Pulmonary artery endothelial cell (primary cell): Measurements from ENCODE around the gene STK17B. TPM values are rescaled to one million over a fixed set of nuclear protein-coding genes. Genes with fewer than 3 reads are reported as not detected.
"Not testable (repeated sequence)": the region's sequence is repeated elsewhere in the genome, so short reads cannot be mapped to it uniquely, and the experiment has no call there.

ENCODE experiments used
- DNase-seq: peaks from one replicate; pipeline ENCODE4 v3.0.0-alpha.2; 2011; ENCODE audit warnings: low read depth, low spot score
- total RNA-seq: library from RNA; depleted of rRNA; stranded (reverse); fragments of >200 nt; gene quantifications from 2 replicates; pipeline ENCODE4 v1.2.3, GENCODE V29; 2014

The STK17B gene
- total RNA-seq, 1 donor from 2014 or later, result 10.6 TPM

- DNase-seq, result no peak
Measured at GRCh38 chr2:196113061-196113974, 58.1 kb downstream of the STK17B start.

GRCh38 chr2:196112418-196113034, 58.9 kb downstream of the STK17B start:
- no peak for DNase-seq

- DNase-seq, result no peak
Measured at GRCh38 chr2:196108604-196109003, 62.8 kb downstream of the STK17B start.

GRCh38 chr2:196105951-196106350, 65.4 kb downstream of the STK17B start:
- no peak for DNase-seq

- no peak for DNase-seq
Measured at GRCh38 chr2:196104066-196104465, 67.3 kb downstream of the STK17B start.

GRCh38 chr2:196103626-196104025, 67.8 kb downstream of the STK17B start:
- DNase-seq, result no peak

GRCh38 chr2:196101325-196101991, 69.9 kb downstream of the STK17B start:
- no peak for DNase-seq

GRCh38 chr2:196099916-196100315, 71.5 kb downstream of the STK17B start:
- DNase-seq, result no peak

- DNase-seq, result no peak
Measured at GRCh38 chr2:196097864-196098660, 73.3 kb downstream of the STK17B start.

GRCh38 chr2:196096982-196097745, 74.2 kb downstream of the STK17B start:
- no peak for DNase-seq

GRCh38 chr2:196096264-196096663, 75.1 kb downstream of the STK17B start:
- DNase-seq, result no peak

- not testable (repeated sequence) for DNase-seq
Measured at GRCh38 chr2:196089448-196089847, 81.9 kb downstream of the STK17B start.

- DNase-seq, result no peak
Measured at GRCh38 chr2:196088203-196088602, 83.2 kb downstream of the STK17B start.

- no peak for DNase-seq
Measured at GRCh38 chr2:196086517-196087368, 84.6 kb downstream of the STK17B start.

- DNase-seq, result no peak
Measured at GRCh38 chr2:196083601-196084000, 87.8 kb downstream of the STK17B start.
